Ovary (tissue), 9 donors: ENCODE data around the gene CARD10. TPM values are rescaled to one million over a fixed set of nuclear protein-coding genes. Genes with fewer than 3 reads are reported as not detected.
"Not testable (repeated sequence)": the region's sequence is repeated elsewhere in the genome, so short reads cannot be mapped to it uniquely, and the experiment has no call there.

Source experiments
- DNase-seq, 5 donors: peaks; one replicate each; pipeline ENCODE4 v3.0.0-alpha.2; 2019 to 2020
- H3K27ac ChIP-seq, 2 donors: fragments of 200-600 bp; one replicate each; pipeline versions ENCODE4 v1.5.1 to v1.8.0; 2019 to 2022
- H3K27me3 ChIP-seq: fragments of 200-600 bp; one replicate; pipeline ENCODE4 v1.8.0; 2022
- H3K36me3 ChIP-seq: fragments of 200-600 bp; sonication (generic); one replicate; pipeline ENCODE4 v1.5.1; 2019
- H3K4me1 ChIP-seq: one replicate; pipeline ENCODE4 v1.8.1; 2013; ENCODE audit warnings: mild to moderate bottlenecking, moderate library complexity; ENCODE audit not compliant: insufficient read depth
- H3K4me3 ChIP-seq: fragments of 200-600 bp; sonication (generic); one replicate; pipeline ENCODE4 v1.5.1; 2017
- H3K9me3 ChIP-seq, 2 donors: fragments of 200-600 bp in 1 of 2; sonication (generic) in 1 of 2; one replicate each; pipeline versions ENCODE4 v1.5.1 to v1.8.1; 2013 to 2019; ENCODE audit warnings: mild to moderate bottlenecking in 1 of 2, moderate library complexity in 1 of 2
- CTCF ChIP-seq, 3 donors: fragments of 450-650 bp in 2 of 3; fragments of 200-600 bp in 1 of 3; IDR thresholded peaks; one replicate each; pipeline versions ENCODE4 v1.5.1 to v1.8.0; 2016 to 2022; ENCODE audit warnings: antibody characterized with exemption in 3 of 3, mild to moderate bottlenecking in 1 of 3
- EP300 ChIP-seq: sonication (generic); formaldehyde crosslinking; IDR thresholded peaks from one replicate; pipeline ENCODE4 v1.6.1; 2017; ENCODE audit warnings: antibody characterized with exemption
- POLR2A ChIP-seq: fragments of 450-650 bp; IDR thresholded peaks from one replicate; pipeline ENCODE4 v1.6.1; 2017; ENCODE audit warnings: antibody characterized with exemption, mild to moderate bottlenecking, moderate library complexity
- WGBS, 3 donors: extraction: QIAGEN DNeasy Blood & Tissue Kit in 1 of 3; methylation state at CpG; one replicate each; pipeline versions ENCODE4 v1.1.5 to v1.1.7; 2013 to 2017; 5-methylcytosine and 5-hydroxymethylcytosine counted together
- intact Hi-C, 4 donors: fragments of 100-400 bp; cut with DNase I; formaldehyde crosslinking; loops; one replicate each; pipeline versions ENCODE4 v1.11.0 to v1.15.1; 2022 to 2023
- polyA plus RNA-seq, 2 donors: library from polyadenylated mRNA; stranded (reverse); fragments of 200-250 nt in 1 of 2; fragments of 350-450 nt in 1 of 2; fragmentation: Illumina TruSeq in 1 of 2; extraction: RNeasy Lipid Tissue Mini Kit (QIAGEN cat#74804) in 1 of 2; gene quantifications; one replicate each; pipeline ENCODE4 v1.2.3, GENCODE V29; 2013 to 2014
- total RNA-seq, 7 donors: library from RNA; depleted of rRNA in 2 of 7; stranded (reverse); fragments of >200 nt in 2 of 7; fragmentation: NEBNext Ultra II Directional in 3 of 7; extraction: Animal tissue kit (Norgen Biotek cat#: 25700) in 3 of 7; gene quantifications; one replicate each; pipeline versions ENCODE4 v1.1.0 to v1.2.4, GENCODE V29; 2016 to 2023
- donor health status: DM: no; HTN: no; CAD: no; lungs with moderate emphysema.
- donor health status: DM: no; HTN: no; CAD: no.
- donor health status: Bipolar disorder and iron deficiency.
- donor health status: DM: yes; HTN: yes; CAD: no.
- donor health status: DM: no; HTN: no; CAD: no.
- donor health status: DM: yes; HTN: yes; CAD: no.

CARD10 gene
- total and polyA plus RNA-seq, 9 donors = 0.72 to 13.6 (median 9.6) TPM

DNA sequence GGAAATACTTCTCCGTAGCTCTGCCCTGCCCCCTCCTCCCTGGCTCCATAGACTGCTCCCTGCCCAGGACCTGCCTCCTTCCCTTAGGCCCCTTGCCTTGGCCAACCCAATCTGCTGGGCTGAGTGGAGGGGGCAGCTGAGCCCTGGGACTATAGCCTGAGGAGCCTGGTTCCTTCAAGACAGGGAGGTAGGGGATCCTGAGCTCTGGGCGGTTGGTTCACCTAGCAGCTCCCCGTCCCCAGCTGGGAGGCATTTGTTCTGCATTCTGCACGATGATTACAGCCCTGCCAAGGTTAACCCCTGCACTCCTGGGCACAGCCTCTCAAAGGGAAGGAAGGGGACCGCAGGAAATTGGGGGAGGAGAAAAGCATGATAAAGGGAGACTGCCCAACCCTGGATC lies 37.5 kb upstream of the CARD10 start:
- intact Hi-C loops = no loop called here
- TF ChIP-seq CTCF (IDR thresholded peaks at IDR 0.05) = no peak
- no peak for TF ChIP-seq EP300
- TF ChIP-seq POLR2A = no peak

GRCh38 chr22:37555029-37555428 lies 35.8 kb upstream of the CARD10 start:
- Histone ChIP-seq H3K36me3 (no peaks in the 10 kb centered on the region), H3K9me3 (no peaks in the 10 kb centered on the region), H3K4me3 (no peak overlapping the region), H3K27ac (no peak overlapping the region), H3K4me1 (peaks cover 13% of the 10 kb centered on the region), H3K27me3 (no peaks in the 10 kb centered on the region)
- intact Hi-C loops = no loop called here
- no peak for DNase-seq
- TF ChIP-seq EP300 = no peak
- no peak for TF ChIP-seq POLR2A
- no peak for TF ChIP-seq CTCF (IDR thresholded peaks at IDR 0.05)

More for the DNA sequence above, 37.5 kb upstream of the CARD10 start:
- DNase-seq = no peak
- no peaks in the 10 kb centered on the region for H3K36me3 ChIP-seq
- H3K4me1 ChIP-seq = peaks cover 9% of the 10 kb centered on the region
- no peaks in the 10 kb centered on the region for H3K9me3 ChIP-seq
- 9 to 15% (median 12%) methylated on average over 5 of the region's 5 CpGs for WGBS, 3 donors
- no peak overlapping the region for H3K27ac ChIP-seq
- no peaks in the 10 kb centered on the region for H3K27me3 ChIP-seq
- no peak overlapping the region for H3K4me3 ChIP-seq

GRCh38 chr22:37553725-37554124 lies 34.5 kb upstream of the CARD10 start:
- Histone ChIP-seq H3K9me3 (no peaks in the 10 kb centered on the region), H3K36me3 (no peaks in the 10 kb centered on the region), H3K4me3 (no peak overlapping the region), H3K4me1 (peaks cover 21% of the 10 kb centered on the region), H3K27me3 (no peaks in the 10 kb centered on the region), H3K27ac (no peak overlapping the region)
- 91 to 98% (median 93%) methylated on average over 9 of the region's 9 CpGs for WGBS, 3 donors
- no peak for DNase-seq
- intact Hi-C loops = no loop called here
- TF ChIP-seq EP300 = no peak
- TF ChIP-seq POLR2A = no peak
- TF ChIP-seq CTCF (IDR thresholded peaks at IDR 0.05) = no peak

DNA sequence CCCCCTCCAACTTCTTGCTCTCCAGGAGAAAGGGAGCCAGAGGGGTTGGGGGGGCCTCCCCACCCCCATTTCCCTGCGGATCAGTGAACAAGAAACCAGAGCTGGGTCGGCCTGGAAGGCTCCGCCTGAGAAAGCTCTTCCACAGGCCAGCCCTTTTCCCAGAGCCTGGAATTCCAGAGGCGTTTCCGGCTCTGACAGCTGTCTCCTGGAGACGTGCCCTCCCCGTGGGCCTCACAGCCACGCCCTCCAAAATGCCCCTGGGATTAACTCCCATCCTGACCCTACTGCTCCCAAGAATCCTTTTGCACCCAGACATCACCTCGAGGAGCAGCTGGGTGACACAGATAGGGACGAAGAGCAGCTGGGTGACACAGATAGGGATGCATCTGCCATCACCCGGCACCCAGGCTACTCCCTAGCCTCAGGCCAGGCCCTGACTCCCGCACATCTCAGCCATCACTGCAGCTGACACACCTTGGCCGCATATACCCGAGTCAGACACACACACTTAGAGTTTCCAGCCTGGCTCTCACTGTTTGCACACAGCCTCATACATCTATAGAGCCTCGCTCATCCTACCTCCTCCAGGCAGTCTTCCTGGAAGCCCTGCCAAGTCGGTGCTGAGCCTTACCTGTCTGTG lies 33.4 kb upstream of the CARD10 start:
- intact Hi-C loops = no loop called here
- no peaks in the 10 kb centered on the region for H3K36me3 ChIP-seq
- DNase-seq = peak; percentile 51 to 75 (median 66)
- H3K4me1 ChIP-seq = peaks cover 21% of the 10 kb centered on the region
- no peaks in the 10 kb centered on the region for H3K27me3 ChIP-seq
- peak overlapping the region; percentile 45 to 51 for H3K27ac ChIP-seq
- H3K4me3 ChIP-seq = no peak overlapping the region
- no peaks in the 10 kb centered on the region for H3K9me3 ChIP-seq
- WGBS, 3 donors = 19 to 23% (median 21%) methylated on average over 16 of the region's 16 CpGs
- no peak for TF ChIP-seq EP300

DNA sequence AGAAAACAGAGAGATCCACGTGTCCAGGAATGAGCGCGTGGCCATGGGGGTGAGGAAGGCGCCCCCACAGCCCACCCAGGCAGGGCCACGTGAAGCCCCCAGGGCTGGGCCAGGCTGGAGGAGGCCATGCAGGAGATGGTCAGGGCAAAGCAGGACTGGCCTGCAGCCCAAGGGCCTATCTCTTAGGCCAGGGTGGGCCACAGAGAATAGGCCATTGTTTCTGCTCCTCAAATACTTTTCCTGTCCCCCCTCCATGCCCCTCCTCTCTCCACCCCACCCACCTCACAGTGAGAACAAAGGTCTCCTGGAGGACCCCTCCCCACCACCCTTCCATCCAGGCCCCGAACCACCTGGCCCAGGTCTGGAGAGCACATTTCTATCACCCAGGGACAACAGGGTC lies 32.8 kb upstream of the CARD10 start:
- Histone ChIP-seq H3K9me3 (no peaks in the 10 kb centered on the region), H3K4me3 (no peak overlapping the region), H3K4me1 (peaks cover 22% of the 10 kb centered on the region), H3K27me3 (no peaks in the 10 kb centered on the region), H3K27ac (peak overlapping the region; percentile 45 to 51), H3K36me3 (no peaks in the 10 kb centered on the region)
- no peak for DNase-seq
- 35 to 50% (median 46%) methylated on average over 6 of the region's 6 CpGs for WGBS, 3 donors
- TF ChIP-seq CTCF (IDR thresholded peaks at IDR 0.05) = no peak
- TF ChIP-seq POLR2A = no peak
- no peak for TF ChIP-seq EP300
- intact Hi-C loops = no loop called here

GRCh38 chr22:37550921-37551320 lies 31.7 kb upstream of the CARD10 start:
- H3K27me3 ChIP-seq, intact Hi-C loops, H3K4me3 ChIP-seq, H3K9me3 ChIP-seq, DNase-seq, H3K27ac ChIP-seq, H3K36me3 ChIP-seq: not testable (repeated sequence)
- peaks cover 25% of the 10 kb centered on the region for H3K4me1 ChIP-seq
- 86 to 90% (median 88%) methylated on average over 9 of the region's 9 CpGs for WGBS, 3 donors
